Stomach (tissue), 9 donors: ENCODE data around the gene PDE4D. TPM values are rescaled to one million over a fixed set of nuclear protein-coding genes. Genes with fewer than 3 reads are reported as not detected.

Source experiments
- DNase-seq, 2 donors: peaks; one replicate each; pipeline versions ENCODE4 v3.0.0 to v3.0.0-alpha.2; 2013 to 2019
- H3K27ac ChIP-seq, 5 donors: fragments of 200-600 bp in 4 of 5; sonication (generic) in 4 of 5; one replicate each; pipeline ENCODE4 v1.5.1; 2013 to 2019; ENCODE audit warnings: mild to moderate bottlenecking in 1 of 5, moderate library complexity in 1 of 5
- H3K27me3 ChIP-seq, 3 donors: fragments of 200-600 bp; sonication (generic); one replicate each; pipeline ENCODE4 v1.5.1; 2017 to 2019; ENCODE audit warnings: mixed run types in 1 of 3
- H3K36me3 ChIP-seq, 4 donors: fragments of 200-600 bp; sonication (generic); 1 replicate in 3 of 4; 2 replicates in 1 of 4; pipeline ENCODE4 v1.5.1; 2016 to 2019
- H3K4me1 ChIP-seq, 4 donors: fragments of 200-600 bp; sonication (generic); one replicate each; pipeline ENCODE4 v1.5.1; 2016 to 2019
- H3K4me3 ChIP-seq, 4 donors: fragments of 200-600 bp; sonication (generic) in 3 of 4; one replicate each; pipeline ENCODE4 v1.5.1; 2016 to 2019; ENCODE audit warnings: mild to moderate bottlenecking in 1 of 4
- H3K9me3 ChIP-seq, 4 donors: fragments of 200-600 bp; sonication (generic); one replicate each; pipeline ENCODE4 v1.5.1; 2016 to 2019
- EP300 ChIP-seq: sonication (generic); formaldehyde crosslinking; IDR thresholded peaks from one replicate; pipeline ENCODE4 v1.6.1; 2017; ENCODE audit warnings: antibody characterized with exemption
- POLR2A ChIP-seq, 4 donors: fragments of 450-650 bp; IDR thresholded peaks; one replicate each; pipeline ENCODE4 v1.6.1; 2016; ENCODE audit warnings: antibody characterized with exemption in 4 of 4, control low read depth in 2 of 4, mild to moderate bottlenecking in 1 of 4, moderate library complexity in 1 of 4
- POLR2AphosphoS5 ChIP-seq, 3 donors: sonication (generic); formaldehyde crosslinking; IDR thresholded peaks; one replicate each; pipeline ENCODE4 v1.6.1; 2016; ENCODE audit warnings: antibody characterized with exemption in 3 of 3
- WGBS, 5 donors: extraction: QIAGEN DNeasy Blood & Tissue Kit in 3 of 5; methylation state at CpG; one replicate each; pipeline versions ENCODE4 v1.1.5 to v1.1.7; 2013 to 2018; 5-methylcytosine and 5-hydroxymethylcytosine counted together
- intact Hi-C: fragments of 100-400 bp; cut with DNase I; formaldehyde crosslinking; loops from one replicate; pipeline ENCODE4 v1.15.1; 2023; ENCODE audit warnings: low total_unique reads
- polyA plus RNA-seq, 3 donors: library from polyadenylated mRNA; stranded (reverse); fragments of 200-250 nt; gene quantifications; one replicate each; pipeline ENCODE4 v1.2.3, GENCODE V29; 2013
- total RNA-seq, 5 donors: library from RNA; depleted of rRNA; stranded (reverse); fragments of >200 nt; gene quantifications; one replicate each; pipeline versions ENCODE4 v1.1.0 to v1.2.3, GENCODE V29; 2014 to 2016
- TF ChIP-seq, protein P1 (sequence below), 7 experiments: fragments of 450-650 bp in 4 of 7; fragments of 200-600 bp in 3 of 7; sonication (generic) in 3 of 7; IDR thresholded peaks; one replicate each; pipeline ENCODE4 v1.5.1; 2016 to 2019; ENCODE audit warnings: antibody characterized with exemption in 7 of 7, control low read depth in 2 of 7, mild to moderate bottlenecking in 1 of 7
- donor health status: healthy with polysubstance abuse.
- donor health status: Bipolar disorder and iron deficiency.
- donor health status: healthy.

Gene PDE4D
- total and polyA plus RNA-seq, 8 donors = 3.1 to 147 (median 97.3) TPM

DNA sequence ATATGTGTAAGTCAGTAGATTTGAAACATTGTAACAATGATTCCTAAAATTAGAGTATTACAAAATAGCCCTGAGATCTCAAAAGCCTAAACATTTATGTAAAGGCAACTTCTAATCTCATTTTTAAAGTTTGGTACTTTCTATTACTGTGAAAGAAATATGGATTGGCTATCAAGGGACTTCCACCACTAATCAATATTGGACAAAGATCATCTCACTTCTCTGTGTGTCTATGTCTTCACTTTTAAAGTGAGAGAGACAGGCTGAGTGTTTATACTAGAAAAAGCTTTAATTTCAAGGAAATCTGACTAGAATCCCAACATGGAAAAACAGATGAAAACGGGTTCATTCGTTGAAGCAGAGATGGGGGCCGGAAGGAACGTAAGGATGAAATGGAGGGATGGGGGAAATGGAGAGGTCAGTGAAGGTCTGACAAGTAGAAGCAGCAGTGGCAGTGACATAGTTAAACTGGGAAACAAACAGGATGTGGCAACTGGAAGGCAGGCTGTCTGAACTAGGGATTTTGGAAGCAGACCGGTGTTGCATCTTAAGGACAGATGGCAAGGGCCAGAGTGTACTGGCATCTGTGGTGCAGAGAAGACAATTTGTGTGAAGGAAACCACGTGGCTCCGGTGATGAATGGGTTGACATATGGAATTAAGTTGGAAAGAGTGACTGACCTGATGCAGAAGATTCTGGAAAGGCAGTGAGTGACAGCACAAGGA, 60.8 kb downstream of the PDE4D start:
- H3K4me1 ChIP-seq = no peaks in the 10 kb centered on the region
- no peaks in the 10 kb centered on the region for H3K36me3 ChIP-seq
- H3K9me3 ChIP-seq = no peaks in the 10 kb centered on the region
- H3K27ac ChIP-seq = no peak overlapping the region
- WGBS, 5 donors = 70 to 79% (median 72%) methylated on average over 7 of the region's 7 CpGs
- no peak for DNase-seq
- TF ChIP-seq POLR2AphosphoS5 (IDR thresholded peaks at IDR 0.05) (no peak), EP300 (no peak), POLR2A (IDR thresholded peaks at IDR 0.05) (no peak)
- TF ChIP-seq, protein P1, sequence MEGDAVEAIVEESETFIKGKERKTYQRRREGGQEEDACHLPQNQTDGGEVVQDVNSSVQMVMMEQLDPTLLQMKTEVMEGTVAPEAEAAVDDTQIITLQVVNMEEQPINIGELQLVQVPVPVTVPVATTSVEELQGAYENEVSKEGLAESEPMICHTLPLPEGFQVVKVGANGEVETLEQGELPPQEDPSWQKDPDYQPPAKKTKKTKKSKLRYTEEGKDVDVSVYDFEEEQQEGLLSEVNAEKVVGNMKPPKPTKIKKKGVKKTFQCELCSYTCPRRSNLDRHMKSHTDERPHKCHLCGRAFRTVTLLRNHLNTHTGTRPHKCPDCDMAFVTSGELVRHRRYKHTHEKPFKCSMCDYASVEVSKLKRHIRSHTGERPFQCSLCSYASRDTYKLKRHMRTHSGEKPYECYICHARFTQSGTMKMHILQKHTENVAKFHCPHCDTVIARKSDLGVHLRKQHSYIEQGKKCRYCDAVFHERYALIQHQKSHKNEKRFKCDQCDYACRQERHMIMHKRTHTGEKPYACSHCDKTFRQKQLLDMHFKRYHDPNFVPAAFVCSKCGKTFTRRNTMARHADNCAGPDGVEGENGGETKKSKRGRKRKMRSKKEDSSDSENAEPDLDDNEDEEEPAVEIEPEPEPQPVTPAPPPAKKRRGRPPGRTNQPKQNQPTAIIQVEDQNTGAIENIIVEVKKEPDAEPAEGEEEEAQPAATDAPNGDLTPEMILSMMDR (IDR thresholded peaks at IDR 0.05) = no peak
- intact Hi-C loops = no loop called here
- H3K4me3 ChIP-seq = no peak overlapping the region
- H3K27me3 ChIP-seq = no peaks in the 10 kb centered on the region

DNA sequence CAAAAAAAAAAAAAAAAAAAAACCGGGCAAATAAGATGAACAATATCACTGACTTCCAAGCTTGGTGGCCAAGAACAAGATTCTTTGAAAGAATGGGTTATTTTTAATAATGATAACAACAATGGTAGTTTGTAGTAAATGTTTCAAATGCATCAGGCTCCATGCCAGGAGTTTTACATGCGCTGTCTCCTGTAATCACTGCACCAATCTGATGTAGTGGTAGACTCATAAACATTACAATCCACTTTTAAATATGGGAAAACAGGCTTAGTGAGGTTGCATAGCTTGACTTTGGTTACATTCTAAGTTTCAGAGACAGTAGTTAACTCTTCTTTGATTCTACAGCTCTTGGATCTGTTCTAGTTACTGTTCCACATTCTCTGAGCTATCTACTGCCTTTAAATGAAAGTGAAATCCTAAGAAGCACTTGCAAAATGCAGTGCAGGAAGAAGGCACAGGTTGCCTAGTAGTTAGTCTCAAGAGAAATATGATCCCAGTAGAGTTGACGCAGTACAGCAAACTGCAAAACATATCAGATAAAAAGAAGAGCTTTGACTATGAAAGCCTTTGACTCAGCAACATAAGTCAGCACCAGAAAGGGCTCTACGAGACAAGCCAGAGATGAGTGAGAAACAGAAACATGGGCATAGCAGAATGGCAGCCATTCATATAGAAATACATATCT, 62.1 kb downstream of the PDE4D start:
- Histone ChIP-seq H3K4me3 (no peak overlapping the region), H3K27ac (no peak overlapping the region), H3K27me3 (no peaks in the 10 kb centered on the region), H3K4me1 (no peaks in the 10 kb centered on the region), H3K9me3 (no peaks in the 10 kb centered on the region), H3K36me3 (no peaks in the 10 kb centered on the region)
- TF ChIP-seq, protein P1 (IDR thresholded peaks at IDR 0.05) = no peak
- TF ChIP-seq EP300 = no peak
- no peak for TF ChIP-seq POLR2AphosphoS5 (IDR thresholded peaks at IDR 0.05)
- no peak for TF ChIP-seq POLR2A (IDR thresholded peaks at IDR 0.05)
- no peak for DNase-seq
- intact Hi-C loops = no loop called here
- 59 to 77% (median 67%) methylated on average over 4 of the region's 4 CpGs for WGBS, 5 donors

DNA sequence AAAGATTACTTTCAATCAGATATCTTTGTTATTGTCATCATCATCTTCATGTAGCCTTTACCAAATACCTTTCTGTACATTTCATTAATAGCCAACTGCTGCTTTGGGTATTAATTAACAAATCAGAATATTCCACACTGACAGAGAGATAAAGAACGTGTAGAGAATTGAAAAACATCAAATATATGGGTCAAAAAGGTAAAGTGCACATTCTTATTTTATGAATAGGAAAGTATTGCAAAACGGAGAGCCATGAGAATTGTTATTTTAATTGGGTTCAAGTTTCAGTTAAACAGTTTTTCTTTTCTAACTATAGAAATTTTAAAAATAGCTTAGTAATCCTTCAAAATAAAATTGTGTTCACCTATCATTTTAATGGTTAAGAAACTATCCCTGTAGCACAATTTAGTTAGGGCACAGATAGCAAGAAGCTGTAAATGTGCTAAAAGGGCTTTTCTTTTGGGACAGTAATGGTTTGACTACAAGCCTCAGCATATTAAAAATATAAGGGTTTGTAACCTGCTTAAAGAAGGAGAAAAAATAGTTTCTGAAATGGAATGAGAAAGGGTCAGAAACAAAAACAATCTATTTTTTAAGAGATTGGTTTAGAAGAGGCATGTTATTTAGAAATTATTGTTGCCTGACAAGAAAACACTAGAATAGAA, 62.9 kb downstream of the PDE4D start:
- intact Hi-C loops = no loop called here
- 52 to 65% (median 55%) methylated on average over 2 of the region's 2 CpGs for WGBS, 5 donors
- DNase-seq = no peak
- Histone ChIP-seq H3K27me3 (no peaks in the 10 kb centered on the region), H3K9me3 (no peaks in the 10 kb centered on the region), H3K4me1 (no peaks in the 10 kb centered on the region), H3K4me3 (no peak overlapping the region), H3K27ac (no peak overlapping the region), H3K36me3 (no peaks in the 10 kb centered on the region)
- TF ChIP-seq POLR2AphosphoS5 (IDR thresholded peaks at IDR 0.05) = no peak
- no peak for TF ChIP-seq POLR2A (IDR thresholded peaks at IDR 0.05)
- TF ChIP-seq EP300 = no peak

DNA sequence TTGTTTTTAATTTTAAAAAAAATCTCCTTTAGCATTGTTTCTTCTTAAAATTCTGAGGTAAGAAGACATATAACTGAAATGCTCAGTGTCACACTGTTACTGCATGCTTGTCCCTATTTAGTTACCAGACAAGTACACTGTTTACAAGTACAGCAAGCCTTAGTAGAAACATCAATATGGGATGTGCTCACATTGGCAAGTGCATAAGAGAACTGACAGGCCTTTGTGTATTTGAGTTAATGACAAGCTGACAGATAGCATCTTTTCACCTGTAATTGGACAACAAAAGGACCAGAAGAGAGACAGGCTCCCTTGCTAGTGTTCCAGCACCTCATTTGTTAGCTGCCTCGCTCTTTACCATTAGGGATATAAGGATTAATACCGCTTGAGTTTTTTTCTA, 63.6 kb downstream of the PDE4D start:
- DNase-seq = no peak
- TF ChIP-seq EP300 (no peak), POLR2A (IDR thresholded peaks at IDR 0.05) (no peak), POLR2AphosphoS5 (IDR thresholded peaks at IDR 0.05) (no peak)
- TF ChIP-seq, protein P1 (IDR thresholded peaks at IDR 0.05) = no peak
- no peaks in the 10 kb centered on the region for H3K9me3 ChIP-seq
- H3K4me1 ChIP-seq = no peaks in the 10 kb centered on the region
- H3K27me3 ChIP-seq = no peaks in the 10 kb centered on the region
- intact Hi-C loops = no loop called here
- H3K4me3 ChIP-seq = no peak overlapping the region
- H3K36me3 ChIP-seq = no peaks in the 10 kb centered on the region
- H3K27ac ChIP-seq = no peak overlapping the region
- 89 to 97% (median 95%) methylated on average over 2 of the region's 2 CpGs for WGBS, 5 donors
